OCI-LY1 (cell line): ENCODE results near the gene TMEM106C.

ENCODE experiments used
- H2AFZ ChIP-seq: fragments of 200-600 bp; sonication (generic), shearing (Covaris generic); 2 replicates; pipeline ENCODE4 v1.6.0; 2014; ENCODE audit warnings: antibody characterized with exemption, mild to moderate bottlenecking, low read length
- H3F3A ChIP-seq: fragments of 200-600 bp; sonication (generic), shearing (Covaris generic); 2 replicates; pipeline ENCODE4 v1.6.0; 2014; ENCODE audit warnings: mild to moderate bottlenecking, antibody characterized with exemption, low read length, moderate library complexity; ENCODE audit not compliant: insufficient read depth
- H3K27ac ChIP-seq: fragments of 200-600 bp; sonication (generic); 2 replicates; pipeline ENCODE4 v1.5.1; 2014; ENCODE audit warnings: low read length, mixed run types, mild to moderate bottlenecking, low read depth; ENCODE audit not compliant: poor library complexity, severe bottlenecking
- H3K27me3 ChIP-seq: fragments of 200-600 bp; sonication (generic); 2 replicates; pipeline ENCODE4 v1.6.0; 2014; ENCODE audit warnings: antibody characterized with exemption, mild to moderate bottlenecking, low read length, moderate library complexity; ENCODE audit not compliant: insufficient read depth
- H3K36me3 ChIP-seq: fragments of 200-600 bp; sonication (generic); 2 replicates; pipeline ENCODE4 v1.6.1; 2014; ENCODE audit warnings: mild to moderate bottlenecking, antibody characterized with exemption, low read length, moderate library complexity, mixed read lengths; ENCODE audit not compliant: insufficient read depth
- H3K4me1 ChIP-seq: fragments of 200-600 bp; sonication (generic); 2 replicates; pipeline ENCODE4 v1.5.1; 2014; ENCODE audit warnings: mild to moderate bottlenecking, low read length, moderate library complexity; ENCODE audit not compliant: insufficient read depth, severe bottlenecking
- H3K4me2 ChIP-seq: fragments of 200-600 bp; sonication (generic), shearing (Covaris generic); 2 replicates; pipeline ENCODE4 v1.6.1; 2014; ENCODE audit warnings: low read length
- H3K4me3 ChIP-seq: fragments of 200-600 bp; sonication (generic); 2 replicates; pipeline ENCODE4 v1.5.1; 2014; ENCODE audit warnings: low read length, low read depth, mild to moderate bottlenecking, mixed read lengths; ENCODE audit not compliant: poor library complexity, severe bottlenecking
- H3K79me2 ChIP-seq: fragments of 200-600 bp; shearing (Covaris generic); 2 replicates; pipeline ENCODE4 v1.6.1; 2016; ENCODE audit warnings: mixed run types, low read length, mixed read lengths; ENCODE audit not compliant: insufficient read depth
- H3K9ac ChIP-seq: fragments of 200-600 bp; sonication (generic), shearing (Covaris generic); 2 replicates; pipeline ENCODE4 v1.6.1; 2014; ENCODE audit warnings: mild to moderate bottlenecking, low read length, mixed read lengths
- H3K9me2 ChIP-seq: fragments of 200-600 bp; sonication (generic), shearing (Covaris generic); 2 replicates; pipeline ENCODE4 v1.6.1; 2014; ENCODE audit warnings: low read depth, mild to moderate bottlenecking, low read length, mixed read lengths
- H3K9me3 ChIP-seq: fragments of 200-600 bp; shearing (Covaris generic); 2 replicates; pipeline ENCODE4 v1.6.1; 2014; ENCODE audit warnings: low read length, mixed read lengths
- H4K20me1 ChIP-seq: fragments of 200-600 bp; sonication (generic), shearing (Covaris generic); 2 replicates; pipeline ENCODE4 v1.6.0; 2016; ENCODE audit warnings: mild to moderate bottlenecking, low read length; ENCODE audit not compliant: insufficient read depth
- CTCF ChIP-seq: fragments of 200-600 bp; sonication (generic), shearing (Covaris generic); IDR thresholded peaks from 2 replicates; pipeline ENCODE4 v1.5.1; 2017; ENCODE audit warnings: mild to moderate bottlenecking, antibody characterized with exemption, low read length, moderate library complexity, mixed read lengths
- EZH2 ChIP-seq: fragments of 200-600 bp; sonication (generic), shearing (Covaris generic); IDR thresholded peaks from 2 replicates; pipeline ENCODE4 v1.8.0; 2017; ENCODE audit warnings: borderline replicate concordance, mixed run types, mild to moderate bottlenecking, antibody characterized with exemption, low read length, moderate library complexity, mixed read lengths

The TMEM106C gene

GRCh38 chr12:47940773-47941474, 22.5 kb upstream of the TMEM106C start:
- H3K9me2 ChIP-seq: no peaks in the 10 kb centered on the region
- no peak overlapping the region for H3K4me3 ChIP-seq
- no peak for TF ChIP-seq EZH2
- no peak for TF ChIP-seq CTCF
- H3K4me1 ChIP-seq: peaks cover 4% of the 10 kb centered on the region
- no peaks in the 10 kb centered on the region for H3K36me3 ChIP-seq
- no peak overlapping the region for H2AFZ ChIP-seq
- H3K27me3 ChIP-seq: peaks cover 11% of the 10 kb centered on the region; the same call in 1 of the 2 replicates
- H3F3A ChIP-seq: no peaks in the 10 kb centered on the region
- no peaks in the 10 kb centered on the region for H3K79me2 ChIP-seq
- no peak overlapping the region for H3K9ac ChIP-seq
- H3K9me3 ChIP-seq: no peaks in the 10 kb centered on the region
- H4K20me1 ChIP-seq: no peaks in the 10 kb centered on the region
- no peak overlapping the region for H3K4me2 ChIP-seq
- no peak overlapping the region for H3K27ac ChIP-seq

GRCh38 chr12:47941475-47941780, 22.0 kb upstream of the TMEM106C start:
- Histone ChIP-seq H3K9me2 (no peaks in the 10 kb centered on the region), H3F3A (no peaks in the 10 kb centered on the region), H3K27me3 (peaks cover 11% of the 10 kb centered on the region; the same call in 1 of the 2 replicates), H3K4me2 (no peak overlapping the region), H3K9me3 (no peaks in the 10 kb centered on the region), H4K20me1 (no peaks in the 10 kb centered on the region), H3K9ac (no peak overlapping the region), H3K79me2 (no peaks in the 10 kb centered on the region), H3K27ac (no peak overlapping the region), H2AFZ (no peak overlapping the region), H3K36me3 (no peaks in the 10 kb centered on the region), H3K4me3 (no peak overlapping the region), H3K4me1 (peaks cover 4% of the 10 kb centered on the region)
- no peak for TF ChIP-seq EZH2
- no peak for TF ChIP-seq CTCF

- Histone ChIP-seq H3K4me1 (peaks cover 4% of the 10 kb centered on the region), H3K9me3 (no peaks in the 10 kb centered on the region), H3K9ac (no peak overlapping the region), H3F3A (no peaks in the 10 kb centered on the region), H3K9me2 (no peaks in the 10 kb centered on the region), H3K27ac (no peak overlapping the region), H3K27me3 (peaks cover 10% of the 10 kb centered on the region; the same call in 1 of the 2 replicates), H3K36me3 (no peaks in the 10 kb centered on the region), H3K4me2 (peak overlapping the region; percentile 35; the same call in 1 of the 2 replicates), H3K79me2 (no peaks in the 10 kb centered on the region), H4K20me1 (no peaks in the 10 kb centered on the region), H2AFZ (no peak overlapping the region), H3K4me3 (no peak overlapping the region)
- TF ChIP-seq CTCF: peak; percentile 58
- TF ChIP-seq EZH2: no peak
Measured at GRCh38 chr12:47941871-47942613, 21.4 kb upstream of the TMEM106C start.
